ENCODE data around the gene FAM217B. TPM values are rescaled to one million over a fixed set of nuclear protein-coding genes. Genes with fewer than 3 reads are reported as not detected.

The FAM217B gene
- total RNA-seq, 1 experiment from 2014 or later, result 8.1 TPM

DNA sequence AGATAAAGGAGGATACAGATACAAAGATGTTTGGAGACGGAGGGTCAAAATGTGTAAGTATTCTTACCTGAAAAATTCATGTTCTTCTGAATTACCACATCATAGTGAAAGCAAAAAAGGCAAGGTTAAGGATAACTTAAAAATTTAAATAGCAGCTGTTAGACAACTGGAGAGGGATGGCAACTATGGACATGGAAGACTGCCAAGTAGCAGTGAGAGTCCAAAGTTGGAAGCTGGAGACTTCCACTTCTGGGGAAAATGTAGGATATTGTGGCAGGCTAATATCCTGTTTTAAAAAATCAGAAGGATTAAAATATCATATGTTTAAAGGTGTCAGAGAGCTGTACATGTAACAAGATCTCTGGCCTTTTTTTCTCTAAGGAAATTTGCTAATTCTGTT, 36.6 kb upstream of the FAM217B start:
- H3K4me3 ChIP-seq (replicated peaks in 1 of 2; ENCODE audit: low read depth in 1 of 2, low read length in 2 of 2), result no peak overlapping the region
- H3K79me2 ChIP-seq (ENCODE audit: insufficient read depth, low read length), result no peaks in the 10 kb centered on the region
- no peaks in the 10 kb centered on the region for H3K4me1 ChIP-seq (ENCODE audit: control insufficient read depth in 1 of 2, insufficient read depth in 2 of 2, low read length in 2 of 2)
- ChIA-PET POLR2A (no interaction called here), RAD21 (ENCODE audit: low non-redundant PET in 1 of 2, low total read pairs in 2 of 2, uncharacterized antibody in 2 of 2, unreplicated experiment in 2 of 2) (no interaction called here), CTCF (interaction anchor here (1.6 kb wide), 1 partner anchor 30 kb away, joined by 3 read pairs; the partner anchor contains the start of gene SYCP2)
- intact Hi-C loops (cut with micrococcal nuclease), result no loop called here
- H3K27me3 ChIP-seq (ENCODE audit: insufficient read depth, low read length), result peaks cover 34% of the 10 kb centered on the region
- H3K9me2 ChIP-seq (ENCODE audit: insufficient read depth), result no peaks in the 10 kb centered on the region
- BruUV-seq (replicated peaks), result no TSS peak
- no peak overlapping the region for H3K9ac ChIP-seq (ENCODE audit: low read length)
- no peak overlapping the region for H2AFZ ChIP-seq (ENCODE audit: low read depth, low read length, poor library complexity, severe bottlenecking)
- H3K9me3 ChIP-seq (ENCODE audit: control insufficient read depth in 1 of 2, insufficient read depth in 1 of 2, low read depth in 1 of 2, low read length in 2 of 2), result no peaks in the 10 kb centered on the region
- no peak overlapping the region for H3K27ac ChIP-seq (ENCODE audit: low read depth, low read length)
- TF ChIP-seq SIN3A (IDR thresholded peaks at IDR 0.05; ENCODE audit: low read depth) (no peak), EZH2 (IDR thresholded peaks at IDR 0.05) (no peak)
- no peaks in the 10 kb centered on the region for H4K20me1 ChIP-seq (ENCODE audit: insufficient read depth)
- no peak for DNase-seq (ENCODE audit: low read depth, low spot score)
- H3K36me3 ChIP-seq (ENCODE audit: control insufficient read depth in 1 of 2, insufficient read depth in 2 of 2, low read length in 2 of 2), result no peaks in the 10 kb centered on the region
- no peak for ATAC-seq
- no peak overlapping the region for H3K4me2 ChIP-seq (ENCODE audit: low read length)

DNA sequence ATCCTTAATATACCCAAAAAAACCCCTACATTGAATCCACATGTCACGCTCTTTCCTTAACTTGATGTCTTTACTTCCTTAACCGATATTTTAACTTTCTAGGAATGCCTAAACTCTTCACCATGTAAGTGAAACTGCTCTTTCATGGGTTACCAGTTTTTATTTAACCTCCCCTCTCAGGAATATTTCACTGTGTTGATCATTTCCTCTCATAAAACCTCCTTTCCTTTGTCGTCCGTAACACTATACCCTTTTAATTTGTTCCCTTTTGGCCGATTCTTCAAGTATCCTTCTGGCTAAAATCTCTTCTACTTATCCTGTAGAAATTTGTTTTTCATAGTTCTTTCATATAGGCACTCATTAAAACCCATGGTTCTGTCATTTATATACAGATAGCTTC, 31.3 kb upstream of the FAM217B start:
- Histone ChIP-seq H3K27ac (ENCODE audit: low read depth, low read length) (no peak overlapping the region), H3K4me2 (ENCODE audit: low read length) (no peak overlapping the region), H3K9me2 (ENCODE audit: insufficient read depth) (no peaks in the 10 kb centered on the region), H3K36me3 (ENCODE audit: control insufficient read depth in 1 of 2, insufficient read depth in 2 of 2, low read length in 2 of 2) (no peaks in the 10 kb centered on the region), H4K20me1 (ENCODE audit: insufficient read depth) (no peaks in the 10 kb centered on the region), H3K4me3 (replicated peaks in 1 of 2; ENCODE audit: low read depth in 1 of 2, low read length in 2 of 2) (no peak overlapping the region), H3K4me1 (ENCODE audit: control insufficient read depth in 1 of 2, insufficient read depth in 2 of 2, low read length in 2 of 2) (no peaks in the 10 kb centered on the region), H3K9me3 (ENCODE audit: control insufficient read depth in 1 of 2, insufficient read depth in 1 of 2, low read depth in 1 of 2, low read length in 2 of 2) (no peaks in the 10 kb centered on the region), H3K27me3 (ENCODE audit: insufficient read depth, low read length) (peaks cover 46% of the 10 kb centered on the region), H3K9ac (ENCODE audit: low read length) (no peak overlapping the region), H3K79me2 (ENCODE audit: insufficient read depth, low read length) (no peaks in the 10 kb centered on the region), H2AFZ (ENCODE audit: low read depth, low read length, poor library complexity, severe bottlenecking) (no peak overlapping the region)
- CTCF ChIA-PET, result no interaction called here
- ATAC-seq (no peak), DNase-seq (ENCODE audit: low read depth, low spot score) (no peak)
- POLR2A ChIA-PET, result no interaction called here
- intact Hi-C loops (cut with micrococcal nuclease), result no loop called here
- RAD21 ChIA-PET (ENCODE audit: low non-redundant PET in 1 of 2, low total read pairs in 2 of 2, uncharacterized antibody in 2 of 2, unreplicated experiment in 2 of 2), result no interaction called here
- no TSS peak for BruUV-seq (replicated peaks)
- TF ChIP-seq TCF7L2 (IDR thresholded peaks at IDR 0.05; ENCODE audit: borderline replicate concordance, extremely low read depth, insufficient read depth, insufficient read length), result no peak
- TF ChIP-seq, protein P1, sequence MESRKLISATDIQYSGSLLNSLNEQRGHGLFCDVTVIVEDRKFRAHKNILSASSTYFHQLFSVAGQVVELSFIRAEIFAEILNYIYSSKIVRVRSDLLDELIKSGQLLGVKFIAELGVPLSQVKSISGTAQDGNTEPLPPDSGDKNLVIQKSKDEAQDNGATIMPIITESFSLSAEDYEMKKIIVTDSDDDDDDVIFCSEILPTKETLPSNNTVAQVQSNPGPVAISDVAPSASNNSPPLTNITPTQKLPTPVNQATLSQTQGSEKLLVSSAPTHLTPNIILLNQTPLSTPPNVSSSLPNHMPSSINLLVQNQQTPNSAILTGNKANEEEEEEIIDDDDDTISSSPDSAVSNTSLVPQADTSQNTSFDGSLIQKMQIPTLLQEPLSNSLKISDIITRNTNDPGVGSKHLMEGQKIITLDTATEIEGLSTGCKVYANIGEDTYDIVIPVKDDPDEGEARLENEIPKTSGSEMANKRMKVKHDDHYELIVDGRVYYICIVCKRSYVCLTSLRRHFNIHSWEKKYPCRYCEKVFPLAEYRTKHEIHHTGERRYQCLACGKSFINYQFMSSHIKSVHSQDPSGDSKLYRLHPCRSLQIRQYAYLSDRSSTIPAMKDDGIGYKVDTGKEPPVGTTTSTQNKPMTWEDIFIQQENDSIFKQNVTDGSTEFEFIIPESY (IDR thresholded peaks at IDR 0.05; ENCODE audit: extremely low read depth, insufficient replicate concordance, low read length), result no peak
- TF ChIP-seq, protein P2, sequence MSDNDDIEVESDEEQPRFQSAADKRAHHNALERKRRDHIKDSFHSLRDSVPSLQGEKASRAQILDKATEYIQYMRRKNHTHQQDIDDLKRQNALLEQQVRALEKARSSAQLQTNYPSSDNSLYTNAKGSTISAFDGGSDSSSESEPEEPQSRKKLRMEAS (IDR thresholded peaks at IDR 0.05), result no peak
- TF ChIP-seq FOSL1 (IDR thresholded peaks at IDR 0.05; ENCODE audit: low read depth), result no peak
- no peak for TF ChIP-seq ZNF274 (IDR thresholded peaks at IDR 0.05; ENCODE audit: low read depth, low read length)
- TF ChIP-seq EZH2phosphoT487 (IDR thresholded peaks at IDR 0.05; ENCODE audit: borderline replicate concordance), result no peak
- TF ChIP-seq SP1 (IDR thresholded peaks at IDR 0.05; ENCODE audit: low read depth), result no peak
- TF ChIP-seq, protein P3, sequence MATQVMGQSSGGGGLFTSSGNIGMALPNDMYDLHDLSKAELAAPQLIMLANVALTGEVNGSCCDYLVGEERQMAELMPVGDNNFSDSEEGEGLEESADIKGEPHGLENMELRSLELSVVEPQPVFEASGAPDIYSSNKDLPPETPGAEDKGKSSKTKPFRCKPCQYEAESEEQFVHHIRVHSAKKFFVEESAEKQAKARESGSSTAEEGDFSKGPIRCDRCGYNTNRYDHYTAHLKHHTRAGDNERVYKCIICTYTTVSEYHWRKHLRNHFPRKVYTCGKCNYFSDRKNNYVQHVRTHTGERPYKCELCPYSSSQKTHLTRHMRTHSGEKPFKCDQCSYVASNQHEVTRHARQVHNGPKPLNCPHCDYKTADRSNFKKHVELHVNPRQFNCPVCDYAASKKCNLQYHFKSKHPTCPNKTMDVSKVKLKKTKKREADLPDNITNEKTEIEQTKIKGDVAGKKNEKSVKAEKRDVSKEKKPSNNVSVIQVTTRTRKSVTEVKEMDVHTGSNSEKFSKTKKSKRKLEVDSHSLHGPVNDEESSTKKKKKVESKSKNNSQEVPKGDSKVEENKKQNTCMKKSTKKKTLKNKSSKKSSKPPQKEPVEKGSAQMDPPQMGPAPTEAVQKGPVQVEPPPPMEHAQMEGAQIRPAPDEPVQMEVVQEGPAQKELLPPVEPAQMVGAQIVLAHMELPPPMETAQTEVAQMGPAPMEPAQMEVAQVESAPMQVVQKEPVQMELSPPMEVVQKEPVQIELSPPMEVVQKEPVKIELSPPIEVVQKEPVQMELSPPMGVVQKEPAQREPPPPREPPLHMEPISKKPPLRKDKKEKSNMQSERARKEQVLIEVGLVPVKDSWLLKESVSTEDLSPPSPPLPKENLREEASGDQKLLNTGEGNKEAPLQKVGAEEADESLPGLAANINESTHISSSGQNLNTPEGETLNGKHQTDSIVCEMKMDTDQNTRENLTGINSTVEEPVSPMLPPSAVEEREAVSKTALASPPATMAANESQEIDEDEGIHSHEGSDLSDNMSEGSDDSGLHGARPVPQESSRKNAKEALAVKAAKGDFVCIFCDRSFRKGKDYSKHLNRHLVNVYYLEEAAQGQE (IDR thresholded peaks at IDR 0.05; ENCODE audit: low read depth), result no peak
- no peak for TF ChIP-seq EGR1 (IDR thresholded peaks at IDR 0.05; ENCODE audit: low read depth)
- no peak for TF ChIP-seq CEBPB (IDR thresholded peaks at IDR 0.05; ENCODE audit: low read depth)
- no peak for TF ChIP-seq ELF1 (IDR thresholded peaks at IDR 0.05; ENCODE audit: borderline replicate concordance, low read depth)
- no peak for TF ChIP-seq JUND (IDR thresholded peaks at IDR 0.05)
- TF ChIP-seq POLR2A (IDR thresholded peaks at IDR 0.05; ENCODE audit: borderline replicate concordance, extremely low read depth, insufficient read depth, insufficient read length), result no peak
- no peak for TF ChIP-seq POLR2AphosphoS5 (IDR thresholded peaks at IDR 0.05; ENCODE audit: low read depth, low read length)

All from HCT116 (cell line).